ENCODE data around the gene BPHL. TPM values are rescaled to one million over a fixed set of nuclear protein-coding genes. Genes with fewer than 3 reads are reported as not detected.

BPHL gene
- total RNA-seq, 1 experiment from 2014 or later, result 48.7 TPM

DNA sequence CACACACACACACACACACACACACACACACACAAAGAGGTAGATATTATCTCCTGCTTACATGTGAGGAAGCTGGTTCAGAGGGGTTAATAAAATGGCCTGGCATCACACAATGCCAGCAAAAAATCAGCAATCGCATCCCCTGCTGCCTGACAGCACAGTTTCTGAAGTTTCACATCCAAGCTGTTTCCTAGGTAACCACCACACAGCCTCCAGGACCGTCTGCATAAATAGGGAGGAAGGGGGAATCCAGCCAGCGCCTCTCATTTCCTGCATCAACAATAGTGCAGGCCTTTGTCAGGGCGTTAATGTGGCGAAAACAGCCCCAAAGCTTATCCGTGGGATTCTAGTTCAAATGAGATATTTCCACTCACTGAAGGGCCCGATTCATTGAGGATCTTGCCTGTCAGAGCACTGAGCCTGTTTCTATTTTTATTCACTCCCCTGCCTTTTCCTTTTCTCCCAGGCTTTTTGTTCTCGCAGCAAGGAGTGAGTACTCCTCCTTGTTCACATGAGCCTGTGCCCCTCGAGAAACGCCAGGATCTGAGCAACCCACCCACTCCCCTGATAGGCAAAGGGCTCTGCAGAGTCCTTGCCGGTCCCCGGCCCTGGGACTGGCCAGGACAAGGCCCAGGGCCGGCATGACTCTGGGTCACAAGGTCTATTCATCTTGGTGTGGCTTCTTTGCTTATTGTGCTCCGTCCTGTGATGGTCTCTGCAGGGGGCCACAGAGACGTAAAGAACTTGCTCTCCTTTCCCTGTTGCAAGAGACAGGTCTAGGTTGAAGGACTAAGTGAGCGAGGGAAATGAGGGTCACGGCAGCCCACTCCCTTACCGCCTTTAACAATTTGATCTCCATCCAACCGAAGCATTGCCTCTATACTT, 76.3 kb downstream of the BPHL start:
- Histone ChIP-seq H3K27me3 (ENCODE audit: insufficient read depth, low read length) (no peaks in the 10 kb centered on the region), H4K5ac (ENCODE audit: insufficient read length, low read depth, low read length) (no peak overlapping the region), H2AFZ (ENCODE audit: low read length) (no peak overlapping the region), H3K4me2 (ENCODE audit: insufficient read depth, insufficient read length, low read length) (peak overlapping the region; percentile 11), H2BK5ac (ENCODE audit: insufficient read length, low read length) (no peak overlapping the region), H3K56ac (ENCODE audit: insufficient read length, low read depth, low read length) (no peak overlapping the region), H3K4ac (ENCODE audit: low read depth, low read length) (no peak overlapping the region), H3K18ac (ENCODE audit: insufficient read length, low read depth, low read length) (peak overlapping the region; percentile 20), H4K8ac (replicated peaks; ENCODE audit: insufficient read length, low read depth, low read length) (no peak overlapping the region), H3K14ac (ENCODE audit: insufficient read depth, low read length) (no peak overlapping the region), H3K23me2 (ENCODE audit: insufficient read length, low read depth, low read length, poor library complexity, severe bottlenecking) (no peaks in the 10 kb centered on the region), H3K9ac (ENCODE audit: extremely low read depth, insufficient read length, low read length) (no peak overlapping the region), H2BK12ac (ENCODE audit: insufficient read length, low read depth, low read length) (no peak overlapping the region), H4K20me1 (ENCODE audit: control insufficient read depth, insufficient read depth, insufficient read length) (no peaks in the 10 kb centered on the region), H3K23ac (ENCODE audit: insufficient read length, low read depth, low read length) (no peak overlapping the region), H2AK5ac (ENCODE audit: insufficient read length, low read length) (no peak overlapping the region), H2BK15ac (ENCODE audit: low read depth, low read length) (no peak overlapping the region), H2BK20ac (ENCODE audit: low read depth, low read length, poor library complexity, severe bottlenecking) (no peak overlapping the region), H4K91ac (ENCODE audit: insufficient read length, low read depth, low read length) (no peak overlapping the region), H2BK120ac (ENCODE audit: low read depth, low read length, poor library complexity, severe bottlenecking) (no peak overlapping the region), H3T11ph (ENCODE audit: low read length) (no peak overlapping the region), H3K79me2 (ENCODE audit: insufficient read depth, low read length) (no peaks in the 10 kb centered on the region), H3K79me1 (ENCODE audit: insufficient read depth, low read depth, low read length, poor library complexity, severe bottlenecking) (no peaks in the 10 kb centered on the region), H3K4me1 (ENCODE audit: insufficient read depth, low read length) (peaks cover 12% of the 10 kb centered on the region), H3K27ac (ENCODE audit: insufficient read length, low read depth, low read length) (no peak overlapping the region), H3K9me3 (ENCODE audit: control insufficient read depth, low read depth, low read length) (no peaks in the 10 kb centered on the region)
- peaks cover 4 to 6% of the 10 kb centered on the region in 2 experiments for H3K9me3 Mint-ChIP-seq
- no peaks in the 10 kb centered on the region for H3K27me3 Mint-ChIP-seq (ENCODE audit: low read depth)
- WGBS (ENCODE audit: extremely low coverage, insufficient read length, low lambda C conversion rate), result no CpG with 5 or more reads among the region's 19 CpGs
- TF ChIP-seq, protein P1, sequence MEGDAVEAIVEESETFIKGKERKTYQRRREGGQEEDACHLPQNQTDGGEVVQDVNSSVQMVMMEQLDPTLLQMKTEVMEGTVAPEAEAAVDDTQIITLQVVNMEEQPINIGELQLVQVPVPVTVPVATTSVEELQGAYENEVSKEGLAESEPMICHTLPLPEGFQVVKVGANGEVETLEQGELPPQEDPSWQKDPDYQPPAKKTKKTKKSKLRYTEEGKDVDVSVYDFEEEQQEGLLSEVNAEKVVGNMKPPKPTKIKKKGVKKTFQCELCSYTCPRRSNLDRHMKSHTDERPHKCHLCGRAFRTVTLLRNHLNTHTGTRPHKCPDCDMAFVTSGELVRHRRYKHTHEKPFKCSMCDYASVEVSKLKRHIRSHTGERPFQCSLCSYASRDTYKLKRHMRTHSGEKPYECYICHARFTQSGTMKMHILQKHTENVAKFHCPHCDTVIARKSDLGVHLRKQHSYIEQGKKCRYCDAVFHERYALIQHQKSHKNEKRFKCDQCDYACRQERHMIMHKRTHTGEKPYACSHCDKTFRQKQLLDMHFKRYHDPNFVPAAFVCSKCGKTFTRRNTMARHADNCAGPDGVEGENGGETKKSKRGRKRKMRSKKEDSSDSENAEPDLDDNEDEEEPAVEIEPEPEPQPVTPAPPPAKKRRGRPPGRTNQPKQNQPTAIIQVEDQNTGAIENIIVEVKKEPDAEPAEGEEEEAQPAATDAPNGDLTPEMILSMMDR (conservative IDR thresholded peaks at IDR 0.05), result no peak
- H3K27ac Mint-ChIP-seq, result no peak overlapping the region
- H3K4me3 Mint-ChIP-seq, result no peak overlapping the region
- H3K4me1 Mint-ChIP-seq, result peaks cover 13 to 14% of the 10 kb centered on the region in 2 experiments
- peaks cover 2 to 3% (median 2%) of the 10 kb centered on the region in 3 experiments; a peak in 3 of 7 replicates for H3K36me3 Mint-ChIP-seq (ENCODE audit: insufficient read depth in 1 of 3, low read depth in 3 of 3)
- peak; percentile 65 for DNase-seq

All from H9 (cell line).